Neural progenitor cell (in vitro differentiated cells): ENCODE data around the gene TRHDE. TPM values are rescaled to one million over a fixed set of nuclear protein-coding genes. Genes with fewer than 3 reads are reported as not detected.

ENCODE experiments used
- DNase-seq: peaks from one replicate; pipeline ENCODE4 v3.0.0-alpha.2; 2016; ENCODE audit warnings: low spot score
- H2AFZ ChIP-seq: fragments of 200-600 bp; sonication (generic); replicated peaks from 2 replicates; pipeline ENCODE4 v1.6.1; 2016; ENCODE audit warnings: antibody characterized with exemption
- H3F3A ChIP-seq: fragments of 200-600 bp; sonication (generic); 2 replicates; pipeline ENCODE4 v1.6.1; 2016; ENCODE audit warnings: antibody characterized with exemption, low read depth
- H3K27ac ChIP-seq: fragments of 200-600 bp; sonication (generic); 2 replicates; pipeline ENCODE4 v1.5.1; 2016; ENCODE audit warnings: mild to moderate bottlenecking
- H3K27me3 ChIP-seq: fragments of 200-600 bp; sonication (generic); 2 replicates; pipeline ENCODE4 v1.6.1; 2016; ENCODE audit warnings: mild to moderate bottlenecking, moderate library complexity
- H3K36me3 ChIP-seq: fragments of 200-600 bp; sonication (generic); 2 replicates; pipeline ENCODE4 v1.5.1; 2016
- H3K4me1 ChIP-seq: fragments of 200-600 bp; sonication (generic); 2 replicates; pipeline ENCODE4 v1.6.1; 2016; ENCODE audit warnings: mixed run types
- H3K4me2 ChIP-seq: fragments of 200-600 bp; sonication (generic); 2 replicates; pipeline ENCODE4 v1.6.1; 2016
- H3K4me3 ChIP-seq: fragments of 200-600 bp; sonication (generic); 2 replicates; pipeline ENCODE4 v1.5.1; 2016
- H3K79me2 ChIP-seq: fragments of 200-600 bp; sonication (generic); 2 replicates; pipeline ENCODE4 v1.6.1; 2016; ENCODE audit warnings: low read depth
- H3K9ac ChIP-seq: fragments of 200-600 bp; sonication (generic); 2 replicates; pipeline ENCODE4 v1.6.1; 2016
- H3K9me3 ChIP-seq: fragments of 200-600 bp; sonication (generic); 2 replicates; pipeline ENCODE4 v1.5.1; 2016; ENCODE audit warnings: low read depth
- H4K20me1 ChIP-seq: fragments of 200-600 bp; sonication (generic); 2 replicates; pipeline ENCODE4 v1.6.1; 2016; ENCODE audit warnings: low read depth
- H3K27ac Mint-ChIP-seq: 3 replicates; pipeline ENCODE4 v1.8.0; 2021; ENCODE audit warnings: mixed read lengths
- H3K27me3 Mint-ChIP-seq: 2 replicates; pipeline ENCODE4 v1.8.0; 2022; ENCODE audit warnings: low read depth, mild to moderate bottlenecking, inconsistent platforms, moderate library complexity, mixed read lengths; ENCODE audit not compliant: insufficient read depth
- H3K36me3 Mint-ChIP-seq: 3 replicates; pipeline ENCODE4 v1.8.0; 2021; ENCODE audit warnings: mixed read lengths
- H3K4me1 Mint-ChIP-seq: 3 replicates; pipeline ENCODE4 v1.8.0; 2021; ENCODE audit warnings: mixed read lengths
- H3K4me3 Mint-ChIP-seq: 3 replicates; pipeline ENCODE4 v1.8.0; 2021; ENCODE audit warnings: mild to moderate bottlenecking, moderate library complexity, mixed read lengths
- H3K9me3 Mint-ChIP-seq: 3 replicates; pipeline ENCODE4 v1.8.0; 2020; ENCODE audit warnings: mixed read lengths
- EZH2 ChIP-seq: fragments of 200-600 bp; sonication (generic); IDR thresholded peaks from 2 replicates; pipeline ENCODE4 v1.6.1; 2017; ENCODE audit warnings: antibody characterized with exemption, mild to moderate bottlenecking, moderate library complexity
- EZH2phosphoT487 ChIP-seq: fragments of 200-600 bp; sonication (generic); IDR thresholded peaks from 2 replicates; pipeline ENCODE4 v1.6.1; 2017; ENCODE audit warnings: antibody characterized with exemption
- total RNA-seq: library from RNA; depleted of rRNA; stranded (reverse); fragments of >200 nt; gene quantifications from 2 replicates; pipeline ENCODE4 v1.2.3, GENCODE V29; 2015; ENCODE audit warnings: low replicate concordance
- TF ChIP-seq, protein P1 (sequence below): fragments of 200-600 bp; sonication (generic); IDR thresholded peaks from 2 replicates; pipeline ENCODE4 v1.5.1; 2017; ENCODE audit warnings: antibody characterized with exemption, mild to moderate bottlenecking

TRHDE gene
- total RNA-seq, 1 donor from 2014 or later: 4.5 TPM

DNA sequence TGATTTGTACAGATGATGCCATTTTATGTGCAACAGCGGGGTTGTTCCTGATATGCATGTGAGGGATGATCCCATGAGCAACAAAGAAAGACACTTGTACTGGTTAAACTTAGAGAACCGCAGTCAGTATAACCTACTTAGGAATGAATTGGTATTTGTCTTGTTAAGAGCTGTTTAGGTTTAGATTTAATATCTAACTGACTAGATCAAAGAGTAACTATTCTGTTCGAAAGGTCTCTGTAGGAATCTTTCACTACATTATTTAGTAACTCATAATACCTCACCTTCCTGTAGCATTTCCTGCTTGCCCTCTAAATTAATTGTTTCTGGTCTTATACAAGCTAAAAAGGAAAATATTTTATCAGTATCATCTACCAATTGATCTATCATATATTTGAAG lies 350.4 kb downstream of the TRHDE start:
- Mint-ChIP-seq H3K4me3 (no peak overlapping the region), H3K27ac (no peak overlapping the region), H3K27me3 (no peaks in the 10 kb centered on the region)

DNA sequence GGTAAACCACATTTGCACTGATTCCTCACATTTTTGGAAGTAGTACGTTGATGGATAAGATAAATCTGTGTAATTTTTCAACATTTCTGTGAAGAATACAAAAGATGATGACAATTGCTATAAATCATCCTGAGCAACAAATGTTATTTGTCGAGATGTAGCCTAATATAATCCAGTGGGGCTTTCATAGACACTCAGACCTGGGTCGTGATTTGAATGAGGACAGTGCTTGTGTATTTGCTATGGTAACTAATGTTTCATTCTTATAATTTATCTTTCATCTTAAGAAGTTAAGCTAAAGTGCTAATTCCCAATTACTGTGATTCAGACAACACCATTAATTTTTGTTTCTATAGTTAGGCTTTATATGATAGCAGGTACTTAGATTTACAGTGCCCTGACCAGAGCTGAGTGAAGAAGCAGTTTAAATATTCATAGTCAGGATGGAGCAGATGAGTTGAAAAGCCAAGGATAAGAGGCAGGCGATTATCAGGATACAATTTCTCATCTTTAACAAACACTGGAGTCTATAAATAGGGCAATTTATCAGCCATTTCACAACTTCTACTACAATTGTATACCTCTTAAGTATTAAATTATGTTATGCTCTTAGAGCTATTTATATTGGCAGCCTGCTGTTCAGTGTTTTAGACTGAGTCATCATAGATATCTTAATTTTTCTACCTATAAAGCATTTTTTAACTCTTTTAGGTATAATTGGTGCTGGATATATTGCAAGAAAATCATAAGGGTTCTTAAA lies 359.9 kb downstream of the TRHDE start:
- no peaks in the 10 kb centered on the region for H3K36me3 Mint-ChIP-seq
- Histone ChIP-seq H3K27me3 (no peaks in the 10 kb centered on the region), H3K9ac (no peak overlapping the region), H3K36me3 (no peaks in the 10 kb centered on the region), H3K27ac (no peak overlapping the region), H2AFZ (no peak overlapping the region), H3K9me3 (no peaks in the 10 kb centered on the region), H3K4me3 (no peak overlapping the region), H3K4me2 (no peak overlapping the region), H4K20me1 (no peaks in the 10 kb centered on the region), H3K79me2 (no peaks in the 10 kb centered on the region), H3F3A (no peaks in the 10 kb centered on the region), H3K4me1 (no peaks in the 10 kb centered on the region)
- no peak overlapping the region for H3K4me3 Mint-ChIP-seq
- TF ChIP-seq, protein P1, sequence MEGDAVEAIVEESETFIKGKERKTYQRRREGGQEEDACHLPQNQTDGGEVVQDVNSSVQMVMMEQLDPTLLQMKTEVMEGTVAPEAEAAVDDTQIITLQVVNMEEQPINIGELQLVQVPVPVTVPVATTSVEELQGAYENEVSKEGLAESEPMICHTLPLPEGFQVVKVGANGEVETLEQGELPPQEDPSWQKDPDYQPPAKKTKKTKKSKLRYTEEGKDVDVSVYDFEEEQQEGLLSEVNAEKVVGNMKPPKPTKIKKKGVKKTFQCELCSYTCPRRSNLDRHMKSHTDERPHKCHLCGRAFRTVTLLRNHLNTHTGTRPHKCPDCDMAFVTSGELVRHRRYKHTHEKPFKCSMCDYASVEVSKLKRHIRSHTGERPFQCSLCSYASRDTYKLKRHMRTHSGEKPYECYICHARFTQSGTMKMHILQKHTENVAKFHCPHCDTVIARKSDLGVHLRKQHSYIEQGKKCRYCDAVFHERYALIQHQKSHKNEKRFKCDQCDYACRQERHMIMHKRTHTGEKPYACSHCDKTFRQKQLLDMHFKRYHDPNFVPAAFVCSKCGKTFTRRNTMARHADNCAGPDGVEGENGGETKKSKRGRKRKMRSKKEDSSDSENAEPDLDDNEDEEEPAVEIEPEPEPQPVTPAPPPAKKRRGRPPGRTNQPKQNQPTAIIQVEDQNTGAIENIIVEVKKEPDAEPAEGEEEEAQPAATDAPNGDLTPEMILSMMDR: no peak
- TF ChIP-seq EZH2: no peak
- TF ChIP-seq EZH2phosphoT487: no peak
- H3K27me3 Mint-ChIP-seq: no peaks in the 10 kb centered on the region
- peaks cover 1% of the 10 kb centered on the region for H3K9me3 Mint-ChIP-seq
- no peak for DNase-seq
- H3K27ac Mint-ChIP-seq: no peak overlapping the region
- no peaks in the 10 kb centered on the region for H3K4me1 Mint-ChIP-seq

More for the DNA sequence above, 350.4 kb downstream of the TRHDE start:
- TF ChIP-seq EZH2: no peak
- TF ChIP-seq EZH2phosphoT487: no peak
- TF ChIP-seq, protein P1: no peak
- Histone ChIP-seq H3K4me2 (no peak overlapping the region), H3K4me3 (no peak overlapping the region), H3K27me3 (no peaks in the 10 kb centered on the region), H3K9me3 (no peaks in the 10 kb centered on the region), H3K27ac (no peak overlapping the region), H3K4me1 (peaks cover 15% of the 10 kb centered on the region), H3K79me2 (no peaks in the 10 kb centered on the region), H3F3A (no peaks in the 10 kb centered on the region), H3K36me3 (no peaks in the 10 kb centered on the region), H4K20me1 (no peaks in the 10 kb centered on the region), H3K9ac (no peak overlapping the region), H2AFZ (no peak overlapping the region)
- Mint-ChIP-seq H3K36me3 (no peaks in the 10 kb centered on the region), H3K9me3 (no peaks in the 10 kb centered on the region), H3K4me1 (peaks cover 4% of the 10 kb centered on the region)
- no peak for DNase-seq

DNA sequence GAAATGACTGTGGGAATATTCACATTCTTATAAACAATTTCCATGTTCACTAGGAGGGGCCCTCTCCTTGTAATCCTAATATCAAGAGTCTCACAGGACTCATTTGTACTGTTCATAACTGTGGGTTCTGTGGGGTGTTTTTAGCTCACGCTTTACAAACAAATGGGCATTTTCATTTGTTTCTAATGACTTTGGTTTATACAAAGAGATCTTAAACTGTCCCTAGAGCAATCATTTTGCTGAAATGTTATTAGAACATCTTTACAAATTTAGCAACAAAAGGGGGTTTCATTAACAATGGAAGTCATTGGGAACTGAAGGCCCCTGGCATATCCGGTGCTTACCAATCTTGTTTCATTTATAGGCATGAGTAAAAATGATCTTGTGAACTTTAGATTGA lies 370.5 kb downstream of the TRHDE start:
- TF ChIP-seq EZH2phosphoT487: no peak
- no peak for TF ChIP-seq EZH2
- TF ChIP-seq, protein P1: no peak
- H3K27ac ChIP-seq: no peak overlapping the region
- Mint-ChIP-seq H3K27me3 (no peaks in the 10 kb centered on the region), H3K27ac (no peak overlapping the region), H3K9me3 (peaks cover 6% of the 10 kb centered on the region), H3K4me3 (no peak overlapping the region), H3K36me3 (peaks cover 8% of the 10 kb centered on the region), H3K4me1 (peaks cover 10% of the 10 kb centered on the region)
- no peaks in the 10 kb centered on the region for H3K9me3 ChIP-seq
- H3K4me3 ChIP-seq: no peak overlapping the region
- H3K4me2 ChIP-seq: no peak overlapping the region
- H3K36me3 ChIP-seq: no peaks in the 10 kb centered on the region
- H3K4me1 ChIP-seq: no peaks in the 10 kb centered on the region
- H4K20me1 ChIP-seq: no peaks in the 10 kb centered on the region
- no peak for DNase-seq
- H3F3A ChIP-seq: no peaks in the 10 kb centered on the region
- H2AFZ ChIP-seq: no peak overlapping the region
- H3K79me2 ChIP-seq: no peaks in the 10 kb centered on the region
- H3K9ac ChIP-seq: no peak overlapping the region
- H3K27me3 ChIP-seq: no peaks in the 10 kb centered on the region
